HepG2 (cell line): ENCODE measurements around the gene PAPOLA. TPM values are rescaled to one million over a fixed set of nuclear protein-coding genes. Genes with fewer than 3 reads are reported as not detected.
A peak's percentile ranks its signal among the peaks of the same experiment; 100 is the strongest.

Experiments used
- ARID4A ChIP-seq: sonication (generic); formaldehyde crosslinking; IDR thresholded peaks from 2 replicates; pipeline ENCODE4 v1.5.0; 2020; ENCODE audit warnings: mild to moderate bottlenecking, missing genetic modification reagents, borderline replicate concordance
- ATF7 ChIP-seq, 2 experiments: fragments of 450-650 bp in 1 of 2; sonication (generic) in 1 of 2; formaldehyde crosslinking in 1 of 2; IDR thresholded peaks; 2 replicates each; pipeline versions ENCODE4 v1.4.0 to v1.6.1; 2016 to 2020; ENCODE audit warnings: antibody characterized with exemption in 1 of 2, mild to moderate bottlenecking in 1 of 2, missing genetic modification reagents in 1 of 2
- CBX5 ChIP-seq: sonication (generic); formaldehyde crosslinking; IDR thresholded peaks from 2 replicates; pipeline ENCODE4 v1.4.0; 2020; ENCODE audit warnings: missing genetic modification reagents, borderline replicate concordance
- CREM ChIP-seq, 2 experiments: sonication (generic) in 1 of 2; formaldehyde crosslinking in 1 of 2; IDR thresholded peaks; 2 replicates each; pipeline versions ENCODE4 v1.4.0 to v1.6.1; 2016 to 2020; ENCODE audit warnings: antibody characterized with exemption in 1 of 2, mild to moderate bottlenecking in 1 of 2, missing genetic modification reagents in 1 of 2
- ETV5 ChIP-seq: IDR thresholded peaks from 2 replicates; pipeline ENCODE4 v1.6.1; 2018; ENCODE audit warnings: missing biosample characterization, missing genetic modification reagents, inconsistent platforms, borderline replicate concordance
- FOXA1 ChIP-seq, 2 experiments: fragments of 450-650 bp in 1 of 2; sonication (generic) in 1 of 2; formaldehyde crosslinking in 1 of 2; IDR thresholded peaks; 2 replicates each; pipeline versions ENCODE4 v1.4.0 to v1.6.1; 2016 to 2020; ENCODE audit warnings: missing genetic modification reagents in 1 of 2
- FUBP1 ChIP-seq: sonication (generic); formaldehyde crosslinking; IDR thresholded peaks from 2 replicates; pipeline ENCODE4 v1.5.1; 2020; ENCODE audit warnings: missing genetic modification reagents, mild to moderate bottlenecking, borderline replicate concordance
- GABPB1 ChIP-seq: IDR thresholded peaks from 2 replicates; pipeline ENCODE4 v1.6.1; 2016; ENCODE audit warnings: mild to moderate bottlenecking, missing genetic modification reagents, moderate library complexity, missing compliant biosample characterization
- HDAC2 ChIP-seq: sonication (generic); formaldehyde crosslinking; IDR thresholded peaks from 2 replicates; pipeline ENCODE4 v1.4.0; 2020; ENCODE audit warnings: missing genetic modification reagents
- KDM1A ChIP-seq: IDR thresholded peaks from 2 replicates; pipeline ENCODE4 v1.6.1; 2016; ENCODE audit warnings: missing compliant biosample characterization
- MEIS2 ChIP-seq: sonication (generic); formaldehyde crosslinking; IDR thresholded peaks from 2 replicates; pipeline ENCODE4 v1.9.0; 2021; ENCODE audit warnings: mild to moderate bottlenecking, missing genetic modification reagents
- NR2F2 ChIP-seq: IDR thresholded peaks from 2 replicates; pipeline ENCODE4 v1.6.1; 2012; ENCODE audit warnings: low read depth, inconsistent platforms, borderline replicate concordance
- NR2F6 ChIP-seq, 2 experiments: IDR thresholded peaks; 2 replicates each; pipeline ENCODE4 v1.6.1; 2016; ENCODE audit warnings: antibody characterized with exemption in 1 of 2, mild to moderate bottlenecking in 1 of 2
- PHF20 ChIP-seq: sonication (generic); formaldehyde crosslinking; IDR thresholded peaks from 2 replicates; pipeline ENCODE4 v1.5.0; 2020; ENCODE audit warnings: mild to moderate bottlenecking, missing genetic modification reagents
- SRSF9 ChIP-seq: fragments of 200-400 bp; formaldehyde crosslinking; IDR thresholded peaks from 2 replicates; pipeline ENCODE4 v1.6.1; 2018; ENCODE audit warnings: borderline replicate concordance, mild to moderate bottlenecking, low read depth, low read length; ENCODE audit not compliant: insufficient read depth, poor library complexity, severe bottlenecking
- TEAD3 ChIP-seq: optimal IDR thresholded peaks from 2 replicates; pipeline ENCODE3; 2016; ENCODE audit warnings: borderline replicate concordance
- TFE3 ChIP-seq: IDR thresholded peaks from 2 replicates; pipeline ENCODE4 v1.6.1; 2016
- ZNF460 ChIP-seq: sonication (generic); formaldehyde crosslinking; IDR thresholded peaks from 2 replicates; pipeline ENCODE4 v1.5.1; 2020; ENCODE audit warnings: missing genetic modification reagents, mild to moderate bottlenecking, borderline replicate concordance
- ZNF501 ChIP-seq: sonication (generic); formaldehyde crosslinking; IDR thresholded peaks from 2 replicates; pipeline ENCODE4 v1.5.1; 2020; ENCODE audit warnings: mild to moderate bottlenecking, moderate library complexity, missing genetic modification reagents
- ZNF678 ChIP-seq: sonication (generic); formaldehyde crosslinking; IDR thresholded peaks from 2 replicates; pipeline ENCODE4 v1.4.0; 2020; ENCODE audit warnings: mild to moderate bottlenecking, missing genetic modification reagents
- ZNF792 ChIP-seq: IDR thresholded peaks from 2 replicates; pipeline ENCODE4 v1.6.1; 2016
- polyA plus RNA-seq, 8 experiments: library from polyadenylated mRNA; depleted of rRNA in 3 of 8; stranded (reverse) in 7 of 8; unstranded in 1 of 8; fragments of >200 nt; fragmentation: Illumina TruSeq in 4 of 8; extraction: Trizol in 4 of 8; gene quantifications; 2 replicates each; pipeline versions ENCODE4 v1.2.1 to v1.2.3, GENCODE V29; 2011 to 2016; ENCODE audit warnings: low read depth in 4 of 8, missing spikeins in 1 of 8, mixed read lengths in 1 of 8; ENCODE audit not compliant: insufficient read depth in 1 of 8
- total RNA-seq, 5 experiments: library from RNA; depleted of rRNA; stranded (reverse); fragments of >200 nt; fragmentation: Illumina TruSeq; extraction: Trizol; gene quantifications; 2 replicates each; pipeline ENCODE4 v1.2.3, GENCODE V29; 2016; ENCODE audit warnings: low read depth in 1 of 5

PAPOLA gene
- total and polyA plus RNA-seq, 2 of the 13 experiments (the other 11 are each of a cell fraction or from before 2014, with no cell fraction given) = 103 to 151 TPM

- no peak for TF ChIP-seq PHF20 (CRISPR knock-in tag)
- TF ChIP-seq ETV5 (CRISPR knock-in tag) = 0 out of 2 replicates have a peak, but pooled peaks have one; percentile 15
- peak; percentile 45; the same call in 1 of the 2 replicates for TF ChIP-seq TFE3 (CRISPR knock-in tag)
- TF ChIP-seq MEIS2 (CRISPR knock-in tag) = no peak
- TF ChIP-seq FOXA1 (IDR thresholded peaks at IDR 0.05) = no peak
- peak; percentile 80 for TF ChIP-seq FOXA1 (CRISPR knock-in tag; IDR thresholded peaks at IDR 0.05)
- TF ChIP-seq ZNF792 (CRISPR knock-in tag) = peak; percentile 35; the same call in 1 of the 2 replicates
- no peak for TF ChIP-seq FUBP1 (CRISPR knock-in tag)
- TF ChIP-seq GABPB1 = 0 out of 2 replicates have a peak, but pooled peaks have one; percentile 30
- TF ChIP-seq NR2F6 (IDR thresholded peaks at IDR 0.05) = peak; percentile 87
- peak; percentile 93 for TF ChIP-seq NR2F6 (CRISPR knock-in tag; IDR thresholded peaks at IDR 0.05)
- peak; percentile 39; the same call in 1 of the 2 replicates for TF ChIP-seq NR2F2
- TF ChIP-seq ZNF678 = no peak
- no peak for TF ChIP-seq ZNF501 (CRISPR knock-in tag)
- TF ChIP-seq CREM (IDR thresholded peaks at IDR 0.05) = 0 out of 2 replicates have a peak, but pooled peaks have one; percentile 18
- TF ChIP-seq CREM (CRISPR knock-in tag; IDR thresholded peaks at IDR 0.05) = no peak
- TF ChIP-seq SRSF9 = no peak
- TF ChIP-seq ATF7 (IDR thresholded peaks at IDR 0.05) = no peak
- 0 out of 2 replicates have a peak, but pooled peaks have one; percentile 28 for TF ChIP-seq ATF7 (CRISPR knock-in tag; IDR thresholded peaks at IDR 0.05)
- TF ChIP-seq ZNF460 (CRISPR knock-in tag) = peak; percentile 98
- TF ChIP-seq TEAD3 (CRISPR knock-in tag) = peak; percentile 97
- peak; percentile 73 for TF ChIP-seq HDAC2 (CRISPR knock-in tag)
- peak; percentile 77 for TF ChIP-seq CBX5 (CRISPR knock-in tag)
- TF ChIP-seq ARID4A (CRISPR knock-in tag) = no peak; the same call in 1 of the 2 replicates
- peak; percentile 92 for TF ChIP-seq KDM1A (CRISPR knock-in tag)
These were observed 6.7 kb downstream of the PAPOLA start (continued) for GRCh38 chr14:96508900-96509299.
